ENCODE measurements around the gene CAPRIN2.
A peak's percentile ranks its signal among the peaks of the same experiment; 100 is the strongest.

The CAPRIN2 gene

DNA sequence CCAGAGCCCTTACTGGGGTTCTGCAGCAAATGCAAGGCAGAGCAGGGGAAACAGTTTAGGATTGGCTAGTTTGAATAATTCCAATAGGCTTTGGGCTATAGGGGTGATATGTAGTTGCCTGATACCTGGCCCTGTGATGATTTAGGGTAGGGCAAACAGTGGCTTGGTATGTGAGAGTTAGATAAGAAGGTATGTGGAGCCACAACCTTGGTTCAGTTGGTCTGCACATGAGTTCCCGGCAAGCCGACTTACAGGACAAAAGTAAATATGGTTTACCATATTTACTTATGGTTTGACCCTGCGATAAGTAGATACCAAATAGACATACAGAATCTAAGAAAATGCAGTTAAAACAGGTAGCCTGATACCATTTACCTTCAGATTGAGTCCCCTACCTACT, 8.3 kb upstream of the CAPRIN2 start:
- no peak for DNase-seq

DNA sequence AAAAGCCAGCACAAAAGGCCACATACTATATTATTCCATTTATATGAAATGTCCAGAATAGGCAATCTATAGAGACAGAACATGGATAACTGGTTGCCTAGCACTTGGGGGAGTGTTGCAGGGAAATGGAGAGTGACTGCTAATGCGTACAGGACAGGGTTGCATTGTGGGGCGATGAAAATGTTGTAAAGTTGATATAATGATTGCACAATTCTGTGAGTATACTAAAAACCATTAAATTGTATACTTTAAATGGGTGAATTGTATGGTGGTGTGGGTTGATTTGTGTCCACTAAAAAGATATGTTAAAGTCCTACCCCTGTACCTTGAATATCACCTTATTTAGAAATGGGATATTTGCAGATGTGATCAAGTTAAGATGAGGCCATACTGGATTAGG, 7.0 kb upstream of the CAPRIN2 start:
- no peak for DNase-seq

DNA sequence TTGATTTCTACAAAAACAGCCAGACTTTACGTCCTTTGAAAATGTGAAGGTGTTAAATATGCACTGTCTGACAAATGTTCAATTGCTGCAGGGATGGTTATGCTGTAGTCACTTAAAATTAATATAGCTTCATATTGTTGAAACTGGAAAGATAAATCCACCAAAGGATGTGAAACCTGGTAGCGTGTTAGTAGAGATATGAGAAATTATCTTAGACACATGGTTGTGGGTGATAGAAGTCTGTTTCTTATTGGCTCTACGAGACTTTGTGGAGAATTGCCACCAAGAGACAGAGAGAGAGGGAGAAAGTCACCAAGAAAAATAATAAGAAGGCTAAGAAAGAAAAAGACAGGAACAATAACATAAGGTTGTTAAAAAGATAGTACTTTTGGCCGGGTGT, 2.6 kb upstream of the CAPRIN2 start:
- no peak for DNase-seq

DNA sequence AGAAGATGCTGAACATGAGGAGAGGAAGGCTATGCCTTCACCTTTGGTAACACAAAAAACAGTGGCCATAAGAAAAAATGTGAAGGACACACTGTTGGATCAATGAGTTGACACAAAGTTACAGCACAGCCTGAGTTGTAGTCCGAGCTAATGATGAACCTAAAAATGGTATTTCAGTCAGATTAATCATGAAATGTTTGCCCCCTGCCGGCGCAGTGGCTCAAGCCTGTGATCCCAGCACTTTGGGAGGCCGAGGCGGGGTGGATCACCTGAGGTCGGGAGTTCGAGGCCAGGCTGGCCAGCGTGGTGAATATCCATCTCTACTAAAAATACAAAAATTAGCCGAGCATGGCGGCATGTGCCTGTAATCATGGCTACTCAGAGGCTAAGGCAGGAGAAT, 1.3 kb upstream of the CAPRIN2 start:
- DNase-seq, result no peak

DNA sequence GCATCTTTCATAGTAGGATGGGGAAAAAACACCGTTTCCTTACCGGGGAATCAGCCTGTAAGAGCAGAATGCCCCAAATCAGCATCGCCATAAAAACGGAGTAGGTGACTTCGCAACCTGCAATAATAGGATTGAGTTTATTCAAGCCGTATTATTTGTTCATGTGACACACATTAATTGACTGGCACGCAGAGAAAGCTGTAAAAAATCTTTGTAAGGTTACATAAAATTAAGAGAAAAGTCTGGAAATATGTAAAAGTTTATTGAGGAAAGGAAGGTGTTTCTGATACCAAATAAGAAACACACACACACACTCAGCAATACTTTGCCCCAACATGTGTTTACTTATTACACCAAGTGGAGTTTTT, 628 bp upstream of the CAPRIN2 start:
- DNase-seq, result no peak

DNA sequence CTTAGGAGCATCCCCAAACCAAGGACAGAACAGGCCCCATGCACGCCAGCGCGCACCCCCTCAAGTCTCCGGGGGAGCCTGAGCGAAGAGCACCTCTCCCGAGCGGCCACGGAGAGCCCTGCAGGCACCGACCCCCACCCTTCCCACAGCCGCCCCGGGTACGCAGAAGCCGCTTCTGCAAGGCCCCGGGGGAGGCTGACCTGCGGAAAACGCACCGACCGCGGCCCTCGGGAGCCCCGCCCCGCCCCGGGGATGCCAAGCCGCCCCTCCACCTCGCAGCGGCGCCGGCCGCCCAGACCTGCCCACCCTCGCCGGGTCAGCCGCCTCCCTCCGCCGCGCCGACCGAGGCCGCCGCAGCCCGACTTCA, 385 bp downstream of the CAPRIN2 start:
- DNase-seq, result no peak

DNA sequence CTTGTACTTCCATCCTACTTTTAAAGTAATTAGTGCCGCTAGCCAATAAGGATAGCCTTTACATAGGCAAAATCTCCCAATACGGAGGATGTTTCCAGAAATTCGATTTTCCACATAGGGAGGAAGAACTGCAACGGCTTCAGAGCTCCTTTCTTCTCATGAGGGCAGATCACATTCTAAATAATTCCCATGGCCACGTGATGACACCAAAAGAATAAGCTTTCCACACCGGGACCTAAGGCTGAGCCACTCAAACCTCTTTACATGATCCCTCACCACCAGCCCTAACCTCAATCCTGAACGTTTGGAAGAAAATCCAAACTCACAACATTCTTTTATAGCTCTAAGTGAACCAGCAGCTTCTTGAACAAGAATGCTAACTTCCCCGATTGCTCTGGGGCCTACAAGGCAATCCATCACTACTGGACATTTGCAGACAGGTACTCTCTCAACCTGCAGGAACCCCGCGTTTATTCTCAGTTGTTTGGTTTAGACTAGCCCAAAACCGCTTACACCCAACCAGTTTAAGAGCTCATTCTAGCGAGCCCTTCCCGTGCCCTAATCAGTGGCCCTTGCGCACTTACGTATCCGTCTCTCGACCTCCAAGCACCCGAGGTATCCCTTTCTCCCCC, 884 bp downstream of the CAPRIN2 start:
- no peak for DNase-seq

DNA sequence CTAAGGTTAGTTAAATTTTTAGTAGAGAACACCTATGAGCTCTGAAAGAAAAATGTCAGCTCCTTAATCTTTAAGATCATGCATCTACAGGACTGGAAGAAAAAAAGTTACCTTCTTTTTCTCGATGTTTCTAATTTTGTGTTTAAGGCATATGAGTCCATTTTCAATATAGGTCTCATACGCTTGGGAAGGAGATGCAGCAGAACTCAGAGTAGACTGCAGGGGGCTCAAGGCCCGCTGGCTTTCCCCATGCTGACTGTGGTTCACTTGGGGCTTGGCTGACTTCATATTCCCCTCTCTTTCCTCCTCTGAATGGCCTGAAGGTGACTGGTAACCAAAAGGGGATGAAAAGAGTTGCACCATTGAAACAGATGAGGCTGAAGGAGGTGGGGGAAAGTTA, 1.5 kb downstream of the CAPRIN2 start:
- DNase-seq, result no peak

DNA sequence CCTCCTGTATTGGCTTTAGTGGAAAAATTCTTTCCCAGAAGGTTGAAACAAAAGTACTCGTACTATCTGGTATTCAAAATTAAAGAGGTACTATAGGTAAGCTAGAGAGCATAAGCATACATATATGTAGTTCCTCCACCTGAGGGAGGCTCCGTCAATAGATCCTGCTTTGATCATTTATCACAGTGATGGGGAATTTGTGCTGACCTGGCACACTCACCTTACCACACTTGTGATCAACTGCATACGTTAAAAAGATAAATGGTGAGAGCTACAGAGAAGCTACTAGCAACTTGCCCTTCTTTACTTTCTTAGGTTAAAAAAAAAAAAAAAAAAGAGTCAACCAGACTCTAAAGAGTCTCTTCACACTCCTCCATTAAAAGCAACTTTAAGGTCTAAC, 2.5 kb downstream of the CAPRIN2 start:
- DNase-seq, result no peak

DNA sequence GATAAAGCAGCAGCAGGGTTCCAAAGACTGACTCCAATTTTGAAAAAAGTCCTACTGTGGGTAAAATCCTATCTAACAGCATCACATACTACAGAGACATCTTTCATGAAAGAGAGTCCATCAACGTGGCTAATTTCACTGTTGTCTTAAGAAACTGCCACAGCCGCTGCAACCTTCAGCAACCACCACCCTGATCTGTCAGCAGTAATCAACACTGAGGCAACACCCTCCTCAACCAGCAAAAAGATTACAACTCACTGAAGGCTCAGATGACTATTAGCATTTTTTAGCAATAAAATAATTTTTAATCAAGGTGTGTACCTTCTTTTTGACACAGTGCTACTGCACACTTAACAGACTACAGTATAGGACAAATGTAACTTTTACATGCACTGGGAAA, 6.6 kb downstream of the CAPRIN2 start:
- no peak for DNase-seq

DNA sequence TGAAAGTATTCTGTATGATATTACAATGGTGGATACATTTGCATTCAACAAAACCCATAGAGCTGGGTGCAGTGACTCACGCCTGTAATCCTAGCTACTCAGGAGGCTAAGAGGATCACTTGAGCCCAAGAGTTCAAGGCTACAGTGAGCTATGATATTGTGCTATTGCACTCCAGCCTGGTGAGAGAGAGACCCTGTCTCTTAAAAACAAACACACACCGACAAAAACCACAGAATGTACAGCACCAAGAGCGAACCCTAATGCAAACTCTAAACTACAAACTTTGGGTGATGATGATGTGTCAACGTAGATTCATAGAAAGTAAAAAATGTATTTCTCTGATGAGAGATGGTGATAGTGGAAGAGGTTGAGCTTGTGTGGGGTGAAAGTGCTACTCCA, 8.6 kb downstream of the CAPRIN2 start:
- DNase-seq, result no peak

DNA sequence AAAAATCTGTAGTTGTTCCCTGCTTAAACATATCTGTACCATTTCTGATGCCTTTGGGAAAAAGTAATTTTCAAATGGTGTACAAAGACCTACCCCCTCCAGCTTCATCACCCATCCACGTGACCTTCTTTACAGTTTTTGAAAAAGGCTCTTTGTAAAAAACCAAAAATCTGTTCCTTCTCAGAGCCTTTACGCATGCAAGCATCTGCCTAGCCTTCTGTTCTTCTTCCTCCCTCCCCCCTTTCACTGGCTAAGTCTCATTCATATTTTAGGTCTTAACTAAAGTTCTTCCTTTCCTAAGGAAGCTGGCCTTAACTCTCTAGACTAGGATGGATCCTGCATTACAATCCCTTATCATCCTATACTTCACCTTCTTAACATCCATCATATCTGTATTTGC, 10.4 kb downstream of the CAPRIN2 start:
- no peak for DNase-seq

DNA sequence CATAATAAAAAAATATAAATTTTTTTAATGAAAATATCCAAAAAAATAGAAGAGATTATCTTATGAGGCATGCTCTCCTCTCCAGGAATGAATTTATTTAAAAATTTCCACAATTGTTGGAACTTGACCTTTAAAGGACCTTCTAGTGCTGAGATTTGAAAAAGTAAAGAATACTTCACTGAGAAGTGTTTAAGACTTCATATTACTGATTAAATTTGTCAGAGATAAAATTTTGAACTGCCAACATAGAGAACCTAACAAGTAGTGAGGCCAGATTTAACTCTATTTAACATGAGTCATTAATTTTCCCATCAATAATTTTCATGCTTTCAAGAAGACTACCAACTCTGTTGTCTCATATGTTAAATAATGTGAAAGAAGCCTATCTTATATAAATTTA, 14.5 kb downstream of the CAPRIN2 start:
- DNase-seq, result no peak

DNA sequence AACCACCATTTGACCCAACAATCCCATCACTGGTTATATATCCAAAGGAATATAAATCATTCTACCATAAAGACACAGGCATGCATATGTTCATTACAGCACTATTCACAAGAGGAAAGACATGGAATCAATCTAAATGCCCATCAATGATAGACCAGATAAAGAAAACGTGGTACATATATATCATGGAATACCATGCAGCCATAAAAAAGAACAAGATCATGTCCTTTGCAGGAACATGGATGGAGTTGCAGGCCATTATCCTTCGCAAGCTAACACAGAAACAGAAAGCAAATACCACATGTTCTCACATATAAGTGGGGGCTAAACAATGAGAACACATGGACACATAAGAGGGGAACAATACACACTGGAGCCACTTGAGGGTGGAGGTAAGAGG, 15.7 kb downstream of the CAPRIN2 start:
- DNase-seq, result no peak

DNA sequence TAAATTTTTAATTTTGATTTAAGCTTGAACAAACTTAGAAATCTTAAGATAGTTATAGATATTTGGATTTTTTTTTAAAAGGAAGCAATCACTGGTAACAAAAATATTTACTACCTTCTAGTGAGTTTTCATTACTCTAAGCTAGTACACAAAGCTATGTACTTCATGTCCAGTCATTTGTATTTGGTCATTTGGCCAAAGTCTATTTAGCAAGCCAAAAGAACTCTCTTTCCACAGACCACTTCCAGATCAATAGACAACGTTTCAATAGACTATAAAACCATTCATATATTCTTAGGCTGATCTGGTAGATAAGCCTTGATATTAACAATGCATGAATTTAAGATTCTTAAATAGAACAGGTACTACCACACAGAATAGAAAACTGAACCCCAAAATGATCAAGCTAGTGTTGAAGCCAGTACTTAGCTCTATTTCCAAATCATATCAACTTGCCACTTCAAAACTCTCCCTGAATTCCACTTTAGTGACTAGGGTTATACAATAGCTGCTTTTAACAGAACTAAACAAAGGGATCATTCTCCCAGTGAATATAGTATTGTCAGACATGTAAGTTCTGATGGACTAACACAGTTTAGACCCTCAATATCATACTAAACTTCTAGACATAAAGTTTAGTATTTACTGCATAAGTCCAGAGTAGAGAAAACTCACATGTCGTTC, 21.7 kb downstream of the CAPRIN2 start:
- no peak for DNase-seq

DNA sequence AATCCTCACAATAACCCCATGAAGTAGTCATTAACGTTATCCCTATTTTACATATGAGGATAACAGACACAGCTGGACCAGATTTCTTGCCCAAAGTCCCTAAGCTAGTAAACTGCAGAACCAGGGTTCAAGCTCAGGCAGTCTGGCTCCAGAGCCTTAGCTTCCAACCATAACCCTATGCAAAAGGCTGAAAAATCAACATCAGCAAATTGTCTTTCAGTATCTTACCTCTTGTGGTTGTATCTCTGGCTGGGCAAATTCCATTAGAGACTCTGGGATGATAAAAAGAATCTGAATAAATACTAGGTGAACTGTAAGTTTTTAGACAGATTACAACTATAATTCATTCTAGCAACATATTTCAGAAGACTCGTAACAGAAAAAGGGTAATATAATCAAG, 24.7 kb downstream of the CAPRIN2 start:
- no peak for DNase-seq

DNA sequence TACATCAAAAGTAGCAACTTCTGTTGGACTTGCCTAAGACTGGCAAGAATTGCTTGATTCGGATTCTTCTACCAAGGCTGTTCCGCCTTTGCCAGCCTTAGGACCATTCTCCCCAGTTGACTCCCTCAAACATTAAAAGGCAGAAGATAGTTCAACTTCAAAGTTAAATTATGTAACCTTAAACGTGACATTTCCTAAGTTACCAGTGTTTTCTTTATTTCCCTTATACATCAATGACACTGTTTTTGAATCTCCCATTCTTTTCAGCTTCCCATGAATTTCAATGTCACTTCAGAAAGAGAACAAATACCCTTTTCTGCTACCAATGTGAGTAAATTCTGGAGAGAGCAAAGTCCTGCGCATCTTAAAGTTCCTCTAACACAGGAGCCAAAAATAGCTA, 25.2 kb downstream of the CAPRIN2 start:
- no peak for DNase-seq

DNA sequence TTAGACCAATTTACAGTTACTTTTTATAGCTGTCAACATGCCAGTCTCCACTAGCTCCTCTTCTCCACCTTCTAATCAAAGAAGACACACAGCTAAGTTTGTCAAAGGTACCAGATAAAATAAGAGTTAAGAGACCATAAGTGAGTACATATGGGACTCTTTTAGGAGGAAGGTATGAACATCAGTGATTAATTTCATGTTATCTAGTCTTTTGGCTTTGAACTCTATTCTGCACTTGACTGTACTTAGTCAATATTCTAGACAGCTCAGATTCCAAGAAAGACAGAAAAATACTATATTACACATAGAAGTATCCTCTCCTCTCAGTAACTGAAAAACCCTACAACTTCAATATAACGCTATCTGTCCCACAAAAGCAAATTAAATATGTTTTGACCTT, 28.1 kb downstream of the CAPRIN2 start:
- no peak for DNase-seq

DNA sequence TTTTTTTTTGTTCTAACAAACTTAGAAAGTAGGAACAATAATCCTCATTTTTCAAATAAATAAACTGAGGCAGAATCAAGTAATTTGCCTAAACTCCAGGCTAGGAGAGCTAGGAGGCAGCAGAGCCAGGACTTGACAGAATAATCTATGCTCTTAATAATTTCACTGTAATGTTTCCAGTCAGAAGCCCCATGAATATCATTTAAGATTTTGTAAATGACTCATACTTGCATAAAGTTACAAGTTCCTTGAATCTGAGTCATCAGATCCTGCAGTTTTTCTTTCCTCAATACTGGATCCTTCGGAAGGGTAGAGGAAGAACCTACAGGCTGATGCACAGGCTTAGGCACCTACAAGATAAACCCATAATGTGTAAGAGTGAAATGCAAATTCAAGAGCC, 29.0 kb downstream of the CAPRIN2 start:
- DNase-seq, result no peak

DNA sequence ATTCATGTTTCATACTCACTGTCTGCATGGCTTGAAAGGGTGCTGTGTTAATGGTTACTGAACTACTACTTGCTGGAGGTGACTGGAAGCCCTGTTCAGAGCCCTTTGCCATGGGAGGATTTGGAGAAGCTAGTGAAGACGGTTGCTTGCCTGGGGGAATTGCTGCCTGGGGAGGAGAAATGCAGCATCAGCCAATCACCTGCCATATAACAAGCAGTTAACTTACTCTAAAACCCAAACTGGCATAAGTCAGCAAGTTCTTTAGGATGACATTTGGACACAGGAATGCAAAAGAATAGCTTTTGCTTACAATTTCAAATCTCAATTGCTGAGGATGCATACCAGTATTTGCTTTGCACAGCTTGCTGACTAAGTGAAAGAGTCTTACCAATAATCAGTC, 35.7 kb downstream of the CAPRIN2 start:
- DNase-seq, result peak; percentile 55

DNA sequence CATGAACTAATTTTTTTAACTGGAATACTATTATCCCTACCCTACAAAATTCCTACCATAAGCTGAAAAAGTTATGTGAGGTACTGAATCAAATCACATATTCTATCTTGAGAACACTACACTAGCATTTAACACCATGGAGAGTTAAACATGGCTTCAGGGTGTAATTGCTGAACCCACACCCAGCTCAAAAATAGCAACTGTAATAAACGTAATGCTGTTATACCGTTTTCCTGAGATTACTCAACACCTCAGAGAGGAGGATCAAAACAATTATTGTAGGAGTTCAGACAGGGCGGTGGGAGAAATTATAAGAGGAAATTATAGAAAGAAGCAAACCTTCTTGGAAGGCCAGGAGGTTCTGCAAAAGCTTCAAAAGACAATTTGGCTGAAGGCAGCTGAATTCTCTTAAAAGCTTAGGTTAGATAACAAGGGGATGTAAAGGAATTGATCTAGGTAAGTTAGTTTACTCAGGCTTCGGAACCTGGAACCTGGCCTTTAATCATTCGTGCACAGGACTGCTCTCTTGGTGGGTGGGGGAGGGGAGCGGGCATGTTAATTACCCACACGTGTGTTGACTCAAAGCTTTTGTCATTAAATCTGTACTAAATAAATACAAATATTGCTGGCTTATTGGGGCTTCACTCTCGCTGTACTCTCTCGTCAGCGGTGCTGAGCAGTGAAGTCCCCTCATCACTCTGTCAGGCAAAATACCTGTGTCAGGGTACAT, 47.0 kb downstream of the CAPRIN2 start:
- DNase-seq, result no peak

DNA sequence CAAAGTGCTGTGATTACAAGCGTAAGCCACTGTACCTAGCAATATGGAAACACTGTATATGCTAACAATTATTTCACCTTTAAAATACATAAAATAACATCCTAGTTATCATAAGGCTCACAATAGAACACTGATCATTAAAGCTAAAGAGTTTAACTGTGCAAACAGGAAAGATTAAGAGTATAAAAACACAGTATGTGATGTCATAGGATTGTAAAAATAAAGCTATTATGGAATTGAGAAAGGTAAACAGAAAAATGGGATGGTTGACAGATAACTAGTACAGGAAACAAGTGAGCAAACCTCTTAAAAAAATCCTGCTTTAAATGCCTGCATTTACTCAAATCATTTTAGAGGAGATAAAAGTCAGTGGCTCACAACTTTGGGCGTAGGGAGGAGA, 48.3 kb downstream of the CAPRIN2 start:
- no peak for DNase-seq

DNA sequence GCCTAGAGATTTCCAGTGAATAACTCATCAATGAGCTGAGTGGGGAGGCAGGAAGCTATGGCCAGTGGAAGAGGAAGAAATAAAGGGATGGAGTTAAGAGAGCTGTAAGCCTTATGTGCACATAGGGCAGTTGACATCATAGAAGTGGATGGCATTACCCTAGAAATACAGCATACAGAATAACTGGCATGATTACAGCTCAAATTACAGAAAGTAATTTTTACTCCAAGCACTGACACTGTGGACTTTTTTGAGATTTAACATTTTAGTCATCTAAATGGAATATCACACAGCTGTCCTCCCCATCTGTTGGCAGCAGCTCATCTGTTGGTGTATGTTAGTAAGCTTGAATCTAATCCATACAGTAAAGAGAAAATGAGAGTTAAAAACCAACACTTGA, 53.7 kb downstream of the CAPRIN2 start:
- no peak for DNase-seq

DNA sequence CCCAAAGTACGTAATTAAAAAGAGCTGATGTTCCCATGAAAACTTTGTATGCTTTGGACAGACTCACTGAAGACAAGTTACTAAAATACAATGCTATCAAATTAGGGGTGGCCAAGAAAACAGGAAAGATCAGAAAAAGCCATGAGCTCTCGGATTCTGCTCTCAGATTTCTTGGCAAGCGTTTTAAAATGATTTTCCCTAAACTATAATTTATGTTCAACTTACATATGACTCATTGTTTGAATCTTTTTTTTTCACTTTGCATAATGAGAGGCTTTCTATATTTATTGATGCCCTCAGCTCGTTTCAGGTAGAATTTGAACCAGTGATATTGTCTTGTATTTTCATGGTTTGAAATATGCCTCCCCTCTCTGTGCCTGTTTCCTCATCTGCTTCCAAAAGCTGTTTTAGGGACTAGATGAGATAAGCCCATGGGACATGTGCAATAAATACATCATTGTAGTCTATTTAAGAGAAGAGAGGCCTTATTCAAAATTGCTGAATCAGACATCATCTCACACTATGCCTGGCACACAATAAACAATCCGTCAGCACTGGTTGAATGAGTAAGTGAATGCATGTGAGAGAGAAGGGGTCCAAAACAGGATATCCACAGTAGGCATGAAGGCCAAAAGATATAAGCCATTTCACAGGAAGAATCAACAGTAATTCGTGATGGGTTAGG, 54.4 kb downstream of the CAPRIN2 start:
- no peak for DNase-seq
